SK-N-SH (cell line): ENCODE results near the gene STON1.

Experiments
- CHD2 ChIP-seq: fragments of 150-350 bp; IDR thresholded peaks from 2 replicates; pipeline ENCODE4 v1.6.1; 2018; ENCODE audit warnings: low read length; ENCODE audit not compliant: partially characterized antibody
- CTCF ChIP-seq: fragments of 200-600 bp; sonication (generic); IDR thresholded peaks from 2 replicates; pipeline ENCODE4 v1.6.1; 2017; ENCODE audit warnings: antibody characterized with exemption, mild to moderate bottlenecking, moderate library complexity
- EP300 ChIP-seq, 2 experiments: IDR thresholded peaks; 2 replicates each; pipeline versions ENCODE4 v1.4.0 to v1.6.1; 2012; ENCODE audit warnings: borderline replicate concordance in 1 of 2, low read depth in 1 of 2, low read length in 1 of 2
- EZH2phosphoT487 ChIP-seq: fragments of 200-600 bp; sonication (generic); IDR thresholded peaks from 2 replicates; pipeline ENCODE4 v1.6.1; 2017; ENCODE audit warnings: low read depth, mixed run types, mild to moderate bottlenecking, antibody characterized with exemption, moderate library complexity, borderline replicate concordance
- GABPA ChIP-seq: IDR thresholded peaks from 2 replicates; pipeline ENCODE4 v1.4.0; 2012; ENCODE audit warnings: low read depth, mild to moderate bottlenecking
- MAX ChIP-seq: IDR thresholded peaks from 2 replicates; pipeline ENCODE4 v1.4.0; 2012; ENCODE audit warnings: low read depth
- NRF1 ChIP-seq: IDR thresholded peaks from 2 replicates; pipeline ENCODE4 v1.6.1; 2012; ENCODE audit warnings: low read depth, mild to moderate bottlenecking, low read length
- POLR2AphosphoS5 ChIP-seq: IDR thresholded peaks from 2 replicates; pipeline ENCODE4 v1.6.1; 2012; ENCODE audit warnings: low read depth, low read length
- RCOR1 ChIP-seq: fragments of 150-350 bp; IDR thresholded peaks from 2 replicates; pipeline ENCODE4 v1.6.1; 2017; ENCODE audit warnings: antibody characterized with exemption, low read length
- REST ChIP-seq: IDR thresholded peaks from 2 replicates; pipeline ENCODE4 v1.6.1; 2012; ENCODE audit warnings: mild to moderate bottlenecking, low read depth, low read length, moderate library complexity
- SIN3A ChIP-seq: IDR thresholded peaks from 2 replicates; pipeline ENCODE4 v1.6.1; 2012; ENCODE audit warnings: low read depth, mild to moderate bottlenecking, low read length, moderate library complexity, borderline replicate concordance
- TEAD4 ChIP-seq: IDR thresholded peaks from 2 replicates; pipeline ENCODE4 v1.4.0; 2012; ENCODE audit warnings: mild to moderate bottlenecking, borderline replicate concordance; ENCODE audit not compliant: insufficient read depth
- USF1 ChIP-seq: IDR thresholded peaks from 2 replicates; pipeline ENCODE4 v1.4.0; 2012; ENCODE audit warnings: low read depth, borderline replicate concordance

- TF ChIP-seq EP300 (IDR thresholded peaks at IDR 0.05; ENCODE audit: borderline replicate concordance in 1 of 2, low read depth in 1 of 2, low read length in 1 of 2) (no peak), POLR2AphosphoS5 (no peak), CTCF (no peak), CHD2 (no peak), REST (no peak), EZH2phosphoT487 (no peak), MAX (no peak), SIN3A (no peak), TEAD4 (no peak), GABPA (no peak), NRF1 (no peak), RCOR1 (no peak), USF1 (no peak)
Observed at GRCh38 chr2:48574353-48575287, 44.7 kb downstream of the STON1 start.
